Astrocyte (in vitro differentiated cells and primary cell): ENCODE measurements around the gene EIF2D. TPM values are rescaled to one million over a fixed set of nuclear protein-coding genes. Genes with fewer than 3 reads are reported as not detected.

Experiments used
- DNase-seq: peaks from one replicate; pipeline ENCODE4 v3.0.0-alpha.2; 2010; ENCODE audit warnings: low read depth
- FAIRE-seq: peaks from 2 replicates; lab custom pipeline; 2011; peaks lifted over from hg19 to GRCh38; lab: Jason Lieb, UNC
- H2AFZ ChIP-seq: 2 replicates; pipeline ENCODE4 v1.6.0; 2012; ENCODE audit warnings: low read depth, low read length, inconsistent platforms
- H3K27ac ChIP-seq: 2 replicates; pipeline ENCODE4 v1.5.1; 2011; ENCODE audit warnings: low read depth, low read length, inconsistent platforms
- H3K27me3 ChIP-seq: 2 replicates; pipeline ENCODE4 v1.6.0; 2011; ENCODE audit warnings: low read length, inconsistent platforms; ENCODE audit not compliant: insufficient read depth
- H3K36me3 ChIP-seq: 2 replicates; pipeline ENCODE4 v1.5.1; 2011; ENCODE audit warnings: low read length, inconsistent platforms; ENCODE audit not compliant: insufficient read depth
- H3K4me1 ChIP-seq: 2 replicates; pipeline ENCODE4 v1.5.1; 2011; ENCODE audit warnings: low read length, inconsistent platforms; ENCODE audit not compliant: insufficient read depth
- H3K4me2 ChIP-seq: 2 replicates; pipeline ENCODE4 v1.6.0; 2012; ENCODE audit warnings: low read length, inconsistent platforms
- H3K4me3 ChIP-seq: 2 replicates; pipeline ENCODE4 v1.5.1; 2011; ENCODE audit warnings: low read depth, mild to moderate bottlenecking, low read length, inconsistent platforms; ENCODE audit not compliant: insufficient read depth
- H3K79me2 ChIP-seq: 2 replicates; pipeline ENCODE4 v1.6.0; 2012; ENCODE audit warnings: mild to moderate bottlenecking, low read length, inconsistent platforms; ENCODE audit not compliant: insufficient read depth
- H3K9ac ChIP-seq: 2 replicates; pipeline ENCODE4 v1.6.0; 2012; ENCODE audit warnings: mild to moderate bottlenecking, low read length, inconsistent platforms
- H3K9me3 ChIP-seq: 2 replicates; pipeline ENCODE4 v1.5.1; 2012; ENCODE audit warnings: low read depth, mild to moderate bottlenecking, low read length, inconsistent platforms; ENCODE audit not compliant: insufficient read depth
- H4K20me1 ChIP-seq: 2 replicates; pipeline ENCODE4 v1.6.0; 2012; ENCODE audit warnings: low read length, inconsistent platforms; ENCODE audit not compliant: insufficient read depth
- H3K27ac Mint-ChIP-seq: one replicate; pipeline ENCODE4 v1.8.0; 2021; ENCODE audit warnings: mild to moderate bottlenecking, mixed read lengths; ENCODE audit not compliant: unreplicated experiment
- H3K27me3 Mint-ChIP-seq: one replicate; pipeline ENCODE4 v1.8.0; 2021; ENCODE audit warnings: low read depth, mixed read lengths; ENCODE audit not compliant: unreplicated experiment
- H3K36me3 Mint-ChIP-seq: one replicate; pipeline ENCODE4 v1.8.0; 2021; ENCODE audit warnings: low read depth, mixed read lengths; ENCODE audit not compliant: unreplicated experiment
- H3K4me1 Mint-ChIP-seq: one replicate; pipeline ENCODE4 v1.8.0; 2021; ENCODE audit warnings: low read depth, mixed read lengths; ENCODE audit not compliant: unreplicated experiment
- H3K4me3 Mint-ChIP-seq: one replicate; pipeline ENCODE4 v1.8.0; 2021; ENCODE audit warnings: mild to moderate bottlenecking, moderate library complexity, mixed read lengths; ENCODE audit not compliant: unreplicated experiment
- H3K9me3 Mint-ChIP-seq: one replicate; pipeline ENCODE4 v1.8.0; 2021; ENCODE audit warnings: mild to moderate bottlenecking, mixed read lengths; ENCODE audit not compliant: unreplicated experiment
- CTCF ChIP-seq: IDR thresholded peaks from 2 replicates; pipeline ENCODE4 v1.5.1; 2011; ENCODE audit warnings: low read depth, mild to moderate bottlenecking, inconsistent platforms, low read length, moderate library complexity; ENCODE audit not compliant: insufficient read depth
- EZH2 ChIP-seq: IDR thresholded peaks from 2 replicates; pipeline ENCODE4 v1.6.1; 2012; ENCODE audit warnings: mild to moderate bottlenecking, low read length, inconsistent platforms; ENCODE audit not compliant: insufficient read depth
- total RNA-seq: library from RNA; stranded (reverse); gene quantifications from 2 replicates; pipeline ENCODE4 v1.2.1, GENCODE V29; 2021

EIF2D gene
- total RNA-seq, 1 donor from 2014 or later: 27.3 TPM

- H4K20me1 ChIP-seq: peaks cover 3% of the 10 kb centered on the region
- H3K9me3 ChIP-seq: no peaks in the 10 kb centered on the region
- H3K4me1 ChIP-seq: peaks cover 23% of the 10 kb centered on the region
- peak overlapping the region; percentile 89 for H3K9ac ChIP-seq
- H3K4me3 ChIP-seq: peak overlapping the region; percentile 68
- peaks cover 9% of the 10 kb centered on the region for H3K79me2 ChIP-seq
- Mint-ChIP-seq H3K4me3 (peak overlapping the region; percentile 93), H3K4me1 (peaks cover 17% of the 10 kb centered on the region), H3K27ac (peak overlapping the region; percentile 75), H3K9me3 (no peaks in the 10 kb centered on the region), H3K36me3 (no peaks in the 10 kb centered on the region), H3K27me3 (no peaks in the 10 kb centered on the region)
- FAIRE-seq (no peak), DNase-seq (peak; percentile 67)
- H3K4me2 ChIP-seq: peak overlapping the region; percentile 92
- H3K27ac ChIP-seq: peak overlapping the region; percentile 91
- TF ChIP-seq EZH2: no peak
- peak; percentile 90 for TF ChIP-seq CTCF
- H3K36me3 ChIP-seq: no peaks in the 10 kb centered on the region
- H3K27me3 ChIP-seq: no peaks in the 10 kb centered on the region
- H2AFZ ChIP-seq: peak overlapping the region; percentile 66
Measured at GRCh38 chr1:206634365-206635079, 22.3 kb upstream of the EIF2D start.

- peaks cover 9% of the 10 kb centered on the region for H3K79me2 ChIP-seq
- H2AFZ ChIP-seq: peak overlapping the region; percentile 53
- no peaks in the 10 kb centered on the region for H3K27me3 ChIP-seq
- Mint-ChIP-seq H3K4me3 (no peak overlapping the region), H3K4me1 (peaks cover 17% of the 10 kb centered on the region), H3K27me3 (peaks cover 1% of the 10 kb centered on the region), H3K36me3 (no peaks in the 10 kb centered on the region), H3K27ac (peak overlapping the region; percentile 48), H3K9me3 (no peaks in the 10 kb centered on the region)
- peaks cover 23% of the 10 kb centered on the region for H3K4me1 ChIP-seq
- no peak for FAIRE-seq
- H3K4me2 ChIP-seq: peak overlapping the region; percentile 92
- no peak for TF ChIP-seq EZH2
- peaks cover 3% of the 10 kb centered on the region for H4K20me1 ChIP-seq
- H3K4me3 ChIP-seq: peak overlapping the region; percentile 7
- peak; percentile 90 for DNase-seq
- no peaks in the 10 kb centered on the region for H3K36me3 ChIP-seq
- peak overlapping the region; percentile 89 for H3K9ac ChIP-seq
- peak overlapping the region; percentile 91 for H3K27ac ChIP-seq
- H3K9me3 ChIP-seq: no peaks in the 10 kb centered on the region
Measured at GRCh38 chr1:206633708-206634121, 21.4 kb upstream of the EIF2D start.

- Histone ChIP-seq H4K20me1 (no peaks in the 10 kb centered on the region), H2AFZ (no peak overlapping the region), H3K4me3 (no peak overlapping the region), H3K4me2 (no peak overlapping the region), H3K36me3 (no peaks in the 10 kb centered on the region), H3K9ac (no peak overlapping the region), H3K9me3 (no peaks in the 10 kb centered on the region), H3K27me3 (no peaks in the 10 kb centered on the region), H3K27ac (no peak overlapping the region), H3K79me2 (peaks cover 6% of the 10 kb centered on the region), H3K4me1 (peaks cover 23% of the 10 kb centered on the region)
- FAIRE-seq (no peak), DNase-seq (peak; percentile 74)
- no peak overlapping the region for H3K4me3 Mint-ChIP-seq
- H3K27me3 Mint-ChIP-seq: peaks cover 8% of the 10 kb centered on the region
- H3K27ac Mint-ChIP-seq: no peak overlapping the region
- H3K4me1 Mint-ChIP-seq: peaks cover 14% of the 10 kb centered on the region
- TF ChIP-seq CTCF (peak; percentile 53), EZH2 (no peak)
- H3K36me3 Mint-ChIP-seq: no peaks in the 10 kb centered on the region
- H3K9me3 Mint-ChIP-seq: peaks cover 4% of the 10 kb centered on the region
Measured at GRCh38 chr1:206631085-206631509, 18.8 kb upstream of the EIF2D start.
